Tibial nerve (tissue), 3 donors: ENCODE data around the gene ZBTB12.

ENCODE experiments used
- CTCF ChIP-seq, 5 experiments: fragments of 200-600 bp in 3 of 5; fragments of 450-650 bp in 2 of 5; sonication (generic) in 3 of 5; IDR thresholded peaks; one replicate each; pipeline ENCODE4 v1.5.1; 2016 to 2019; ENCODE audit warnings: antibody characterized with exemption in 5 of 5, mild to moderate bottlenecking in 3 of 5, moderate library complexity in 2 of 5
- POLR2A ChIP-seq, 2 donors: fragments of 450-650 bp; IDR thresholded peaks; one replicate each; pipeline ENCODE4 v1.6.1; 2017; ENCODE audit warnings: antibody characterized with exemption in 2 of 2, mild to moderate bottlenecking in 2 of 2, moderate library complexity in 2 of 2

- TF ChIP-seq POLR2A (IDR thresholded peaks at IDR 0.05) = no peak
- no peak for TF ChIP-seq CTCF (IDR thresholded peaks at IDR 0.05)
Observed at GRCh38 chr6:31935021-31935420, 33.1 kb upstream of the ZBTB12 start.
